Motor neuron (in vitro differentiated cells): Measurements from ENCODE around the gene UBE4A. TPM values are rescaled to one million over a fixed set of nuclear protein-coding genes. Genes with fewer than 3 reads are reported as not detected.
"Not testable (repeated sequence)": the region's sequence is repeated elsewhere in the genome, so short reads cannot be mapped to it uniquely, and the experiment has no call there.

Experiments used
- ATAC-seq, 8 experiments: fragments of 200-7000 bp; cut with Tn5 transposase; replicated peaks in 6 of 8; 2 replicates each; pipeline ENCODE4 v1.8.0; 2021; ENCODE audit warnings: mild to moderate bottlenecking in 8 of 8, moderate library complexity in 8 of 8
- H3K27ac ChIP-seq, 2 donors: fragments of 250-450 bp; sonication (Bioruptor Pico); 2 replicates each; pipeline ENCODE4 v1.9.0; 2021; ENCODE audit warnings: antibody characterized with exemption in 2 of 2, mild to moderate bottlenecking in 2 of 2, moderate library complexity in 1 of 2
- H3K4me1 ChIP-seq, 2 donors: fragments of 250-450 bp; sonication (Bioruptor Pico); replicated peaks in 1 of 2; 2 replicates each; pipeline ENCODE4 v1.6.1; 2021; ENCODE audit warnings: antibody characterized with exemption in 2 of 2, mild to moderate bottlenecking in 2 of 2, moderate library complexity in 1 of 2
- H3K4me3 ChIP-seq, 5 donors: fragments of 250-450 bp; sonication (Bioruptor Pico); 2 replicates each; pipeline ENCODE4 v1.9.0; 2021; ENCODE audit warnings: antibody characterized with exemption in 5 of 5, mild to moderate bottlenecking in 5 of 5, moderate library complexity in 4 of 5
- WGBS, 10 experiments: fragments of 450-650 bp; shearing (Covaris generic); methylation state at CpG; one replicate each; pipeline ENCODE4 v1.0.0; 2022; 5-methylcytosine and 5-hydroxymethylcytosine counted together
- in situ Hi-C, 9 experiments: fragments of 400-800 bp; cut with MboI; loops; one replicate each; pipeline ENCODE4 v1.15.0; 2021; ENCODE audit warnings: low sequenced_read_pairs in 9 of 9, low pct_unique_long_range_greater_than_20kb in 2 of 9; ENCODE audit not compliant: unreplicated experiment in 9 of 9
- total RNA-seq, 8 experiments: library from RNA; unstranded; fragments of 300-600 nt; gene quantifications; 2 replicates each; pipeline versions ENCODE4 v1.2.3 to v1.2.4, GENCODE V29; 2022

The UBE4A gene
- total RNA-seq, 8 experiments from 2014 or later = 25.3 to 57.3 (median 39.1) TPM

DNA sequence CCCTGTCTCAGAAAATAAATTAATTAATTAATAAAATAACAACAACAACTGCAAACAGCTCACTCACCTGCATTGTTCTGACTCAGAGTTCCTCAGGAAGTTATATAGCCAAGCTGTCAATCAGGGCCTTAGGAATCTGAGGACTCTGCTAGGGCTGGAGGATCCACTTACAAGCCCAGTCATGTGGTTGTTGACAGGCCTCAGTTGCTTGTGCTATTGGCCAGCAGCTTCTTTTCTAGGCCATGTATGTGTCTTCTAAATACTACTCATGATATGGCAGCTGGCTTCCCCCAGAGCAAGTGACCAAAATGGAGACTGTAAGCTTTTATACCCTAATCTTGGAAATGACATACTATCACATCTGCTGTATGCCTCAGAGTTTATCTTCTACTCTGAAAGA, 21.2 kb downstream of the UBE4A start:
- H3K4me3 ChIP-seq = no peak overlapping the region
- H3K4me1 ChIP-seq = no peaks in the 10 kb centered on the region
- in situ Hi-C loops = loop anchor here in 5 of 9 experiments (25.0 kb wide), 1 partner anchor 107 kb away; no protein-coding TSS in a partner anchor
- no peak for ATAC-seq
- H3K27ac ChIP-seq = no peak overlapping the region

- in situ Hi-C loops = loop anchor here in 5 of 9 experiments (25.0 kb wide), 1 partner anchor 104 kb away; no protein-coding TSS in a partner anchor
- 79 to 100% (median 89%) methylated on average over 1 to 3 of the region's 3 CpGs; no CpG with 5 or more reads in 3 of the 10 experiments for WGBS, 10 experiments
- Histone ChIP-seq H3K4me3 (no peak overlapping the region), H3K27ac (no peak overlapping the region), H3K4me1 (no peaks in the 10 kb centered on the region)
- no peak for ATAC-seq
Measured at GRCh38 chr11:118382954-118383353, 23.6 kb downstream of the UBE4A start.

- in situ Hi-C loops = loop anchor here in 5 of 9 experiments (25.0 kb wide), 1 partner anchor 104 kb away; no protein-coding TSS in a partner anchor
- Histone ChIP-seq H3K4me1 (no peaks in the 10 kb centered on the region), H3K4me3 (no peak overlapping the region), H3K27ac (no peak overlapping the region)
- ATAC-seq = no peak
- WGBS, 10 experiments = 73 to 100% (median 100%) methylated on average over 1 to 3 of the region's 3 CpGs
Measured at GRCh38 chr11:118383657-118384056, 24.3 kb downstream of the UBE4A start.

DNA sequence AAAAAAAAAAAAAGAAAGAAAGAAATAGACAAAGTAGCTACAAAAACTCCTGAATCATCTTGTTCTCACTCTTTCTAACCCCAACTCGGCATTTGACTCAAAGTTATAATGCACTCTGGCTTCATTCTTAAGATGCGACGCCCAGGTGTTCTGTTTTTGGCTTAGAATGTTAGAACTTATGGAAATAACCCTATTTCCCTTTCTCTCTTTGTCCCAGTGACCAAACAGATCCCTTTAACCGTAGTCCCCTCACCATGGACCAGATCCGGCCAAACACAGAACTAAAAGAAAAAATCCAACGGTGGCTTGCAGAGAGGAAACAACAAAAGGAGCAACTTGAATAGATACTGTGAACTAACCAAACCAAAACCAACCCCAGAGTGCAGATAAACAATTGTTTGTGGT, 36.7 kb downstream of the UBE4A start:
- 81 to 100% (median 88%) methylated on average over 3 to 6 of the region's 6 CpGs for WGBS, 10 experiments
- Histone ChIP-seq H3K4me1 (peaks cover 4 to 5% of the 10 kb centered on the region in 2 donors), H3K4me3 (no peak overlapping the region), H3K27ac (no peak overlapping the region)
- ATAC-seq = no peak
- in situ Hi-C loops = loop anchor here in 7 of 9 experiments (10.0 to 25.0 kb wide), 2 partner anchors 91 to 99 kb away; no protein-coding TSS in a partner anchor

GRCh38 chr11:118397448-118397847, 38.0 kb downstream of the UBE4A start:
- Histone ChIP-seq H3K4me3 (no peak overlapping the region), H3K27ac (no peak overlapping the region), H3K4me1 (peaks cover 5 to 7% of the 10 kb centered on the region in 2 donors)
- ATAC-seq = no peak
- in situ Hi-C loops = loop anchor here in 7 of 9 experiments (10.0 to 25.0 kb wide), 2 partner anchors 90 to 97 kb away; no protein-coding TSS in a partner anchor

- Histone ChIP-seq H3K4me3 (no peak overlapping the region), H3K4me1 (peaks cover 15 to 19% of the 10 kb centered on the region in 2 donors), H3K27ac (no peak overlapping the region)
- in situ Hi-C loops = loop anchor here in 7 of 9 experiments (10.0 to 25.0 kb wide), 2 partner anchors 88 to 96 kb away; no protein-coding TSS in a partner anchor
- ATAC-seq = no peak
- 38 to 100% (median 80%) methylated on average over 1 to 3 of the region's 3 CpGs; no CpG with 5 or more reads in 3 of the 10 experiments for WGBS, 10 experiments
Measured at GRCh38 chr11:118398791-118399559, 39.6 kb downstream of the UBE4A start.

GRCh38 chr11:118401151-118401879, 41.9 kb downstream of the UBE4A start, which contains the start of gene ATP5MG:
Gene ATP5MG (plus strand): TSS chr11:118401606. CDS start chr11:118401666, 60 bp downstream.
- H3K27ac ChIP-seq = peak within 1 kb of the TSS; percentile 96 to 98
- ATAC-seq = peak; percentile 75 to 91 (median 88)
- in situ Hi-C loops = loop anchor here in 1 of 9 experiments (10.0 kb wide), 1 partner anchor 93 kb away; no protein-coding TSS in a partner anchor
- peaks cover 15 to 19% of the 10 kb centered on the region in 2 donors for H3K4me1 ChIP-seq
- H3K4me3 ChIP-seq = peak within 1 kb of the TSS; percentile 65 to 98 (median 91)
- WGBS, 10 experiments = 0 to 21% (median 0%) methylated on average over 2 to 29 of the region's 51 CpGs; no CpG with 5 or more reads in 1 of the 10 experiments

GRCh38 chr11:118401880-118402590, 42.6 kb downstream of the UBE4A start:
- Histone ChIP-seq H3K4me3 (peak overlapping the region; percentile 65 to 98 (median 91)), H3K27ac (peak overlapping the region; percentile 96 to 98), H3K4me1 (peaks cover 15 to 19% of the 10 kb centered on the region in 2 donors)
- WGBS, 10 experiments = 0 to 8% (median 0%) methylated on average over 2 to 20 of the region's 22 CpGs; no CpG with 5 or more reads in 1 of the 10 experiments
- in situ Hi-C loops = loop anchor here in 1 of 9 experiments (10.0 kb wide), 1 partner anchor 93 kb away; no protein-coding TSS in a partner anchor
- peak in 5 of 8 experiments; percentile 31 to 59 (median 39) for ATAC-seq

- ATAC-seq, H3K27ac ChIP-seq: not testable (repeated sequence)
- in situ Hi-C loops = loop anchor here in 1 of 9 experiments (10.0 kb wide), 1 partner anchor 92 kb away; no protein-coding TSS in a partner anchor
- Histone ChIP-seq H3K4me1 (peaks cover 15 to 19% of the 10 kb centered on the region in 2 donors), H3K4me3 (peak overlapping the region; percentile 65 to 98 (median 91))
- WGBS, 10 experiments = 67 to 100% (median 83%) methylated on average over 1 to 7 of the region's 7 CpGs
Measured at GRCh38 chr11:118402594-118402993, 43.2 kb downstream of the UBE4A start.

DNA sequence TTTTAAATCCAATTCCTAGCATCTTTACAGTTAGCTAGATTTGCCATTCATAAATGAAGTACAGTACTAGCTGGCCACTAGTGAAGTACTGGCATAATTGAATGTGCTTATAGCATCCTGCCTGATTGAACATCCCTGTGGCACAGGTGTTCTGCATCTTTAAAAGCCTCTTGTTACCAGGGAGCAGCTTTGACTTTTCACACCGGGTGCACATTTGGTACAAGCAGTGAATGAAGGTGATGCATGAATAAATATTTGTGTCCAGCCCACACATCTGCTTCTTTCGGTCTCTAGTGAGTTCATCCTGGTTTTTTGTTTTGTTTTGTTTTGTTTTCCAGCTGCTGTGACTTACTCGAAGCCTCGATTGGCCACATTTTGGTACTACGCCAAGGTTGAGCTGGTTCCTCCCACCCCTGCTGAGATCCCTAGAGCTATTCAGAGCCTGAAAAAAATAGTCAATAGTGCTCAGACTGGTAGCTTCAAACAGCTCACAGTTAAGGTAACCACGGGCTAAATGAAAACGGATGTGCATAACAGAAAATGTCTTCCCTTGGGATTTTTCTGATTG, 47.3 kb downstream of the UBE4A start:
- in situ Hi-C loops = loop anchor here in 1 of 9 experiments (10.0 kb wide), 1 partner anchor 88 kb away; no protein-coding TSS in a partner anchor
- Histone ChIP-seq H3K27ac (no peak overlapping the region), H3K4me3 (no peak overlapping the region), H3K4me1 (peaks cover 11 to 15% of the 10 kb centered on the region in 2 donors)
- peak in 1 of 8 experiments; percentile 64 for ATAC-seq
- 0 to 100% (median 80%) methylated on average over 1 to 7 of the region's 7 CpGs for WGBS, 10 experiments

GRCh38 chr11:118410055-118410745, 50.8 kb downstream of the UBE4A start:
- Histone ChIP-seq H3K4me1 (no peaks in the 10 kb centered on the region), H3K27ac (no peak overlapping the region), H3K4me3 (no peak overlapping the region)
- 75 to 100% (median 95%) methylated on average over 2 to 7 of the region's 7 CpGs; no CpG with 5 or more reads in 1 of the 10 experiments for WGBS, 10 experiments
- in situ Hi-C loops = no loop called here
- ATAC-seq = no peak
